GM18951 (cell line): ENCODE measurements around the gene GREB1.

Experiments
- POLR2A ChIP-seq: IDR thresholded peaks from 4 replicates; pipeline ENCODE4 v1.6.1; 2011; ENCODE audit warnings: mild to moderate bottlenecking; ENCODE audit not compliant: insufficient read length, insufficient read depth; ENCODE audit errors: extremely low read depth
- in situ Hi-C: fragments of 300-500 bp; cut with MboI; formaldehyde crosslinking; loops from one replicate; pipeline ENCODE4 v1.12.0; 2022; ENCODE audit warnings: low sequenced_read_pairs, mixed read lengths, inconsistent platforms; ENCODE audit not compliant: unreplicated experiment

Gene GREB1

GRCh38 chr2:11583840-11584524 lies 50.1 kb downstream of the GREB1 start:
- in situ Hi-C loops, result loop anchor here (10.0 to 25.0 kb wide), 3 partner anchors 89 to 747 kb away; no protein-coding TSS in a partner anchor
- TF ChIP-seq POLR2A, result no peak

- in situ Hi-C loops, result loop anchor here (10.0 to 25.0 kb wide), 3 partner anchors 90 to 747 kb away; no protein-coding TSS in a partner anchor
- no peak for TF ChIP-seq POLR2A
Observed at GRCh38 chr2:11584525-11585056, 50.7 kb downstream of the GREB1 start.

- in situ Hi-C loops, result loop anchor here (10.0 to 25.0 kb wide), 3 partner anchors 90 to 748 kb away; no protein-coding TSS in a partner anchor
- no peak for TF ChIP-seq POLR2A
Observed at GRCh38 chr2:11585071-11585470, 51.2 kb downstream of the GREB1 start.

GRCh38 chr2:11588228-11589110 lies 54.6 kb downstream of the GREB1 start:
- no peak for TF ChIP-seq POLR2A
- in situ Hi-C loops, result loop anchor here (10.0 to 25.0 kb wide), 3 partner anchors 94 to 751 kb away; no protein-coding TSS in a partner anchor

- in situ Hi-C loops, result loop anchor here (10.0 to 25.0 kb wide), 3 partner anchors 95 to 752 kb away; no protein-coding TSS in a partner anchor
- no peak for TF ChIP-seq POLR2A
Observed at GRCh38 chr2:11589316-11589940, 55.6 kb downstream of the GREB1 start.

GRCh38 chr2:11590193-11590592 lies 56.3 kb downstream of the GREB1 start:
- in situ Hi-C loops, result loop anchor here (25.0 kb wide), 1 partner anchor 753 kb away; no protein-coding TSS in a partner anchor
- TF ChIP-seq POLR2A, result no peak

GRCh38 chr2:11591091-11591490 lies 57.2 kb downstream of the GREB1 start:
- TF ChIP-seq POLR2A, result no peak
- in situ Hi-C loops, result loop anchor here (25.0 kb wide), 1 partner anchor 754 kb away; no protein-coding TSS in a partner anchor

GRCh38 chr2:11592671-11593574 lies 59.1 kb downstream of the GREB1 start:
- TF ChIP-seq POLR2A, result no peak
- in situ Hi-C loops, result loop anchor here (25.0 kb wide), 1 partner anchor 756 kb away; no protein-coding TSS in a partner anchor

- in situ Hi-C loops, result loop anchor here (25.0 kb wide), 1 partner anchor 760 kb away; no protein-coding TSS in a partner anchor
- no peak for TF ChIP-seq POLR2A
Observed at GRCh38 chr2:11596801-11597200, 63.0 kb downstream of the GREB1 start.

GRCh38 chr2:11597538-11598225 lies 63.8 kb downstream of the GREB1 start:
- in situ Hi-C loops, result loop anchor here (25.0 kb wide), 1 partner anchor 760 kb away; no protein-coding TSS in a partner anchor
- no peak for TF ChIP-seq POLR2A

GRCh38 chr2:11598228-11598731 lies 64.4 kb downstream of the GREB1 start:
- TF ChIP-seq POLR2A, result no peak

More at GRCh38 chr2:11598228-11598731, 64.4 kb downstream of the GREB1 start:
- in situ Hi-C loops, result loop anchor here (25.0 kb wide), 1 partner anchor 761 kb away; no protein-coding TSS in a partner anchor
